K562 (cell line): ENCODE measurements around the gene TGM1. TPM values are rescaled to one million over a fixed set of nuclear protein-coding genes. Genes with fewer than 3 reads are reported as not detected.

Experiments used
- BRCA1 ChIP-seq, 2 experiments: fragments of 450-650 bp in 1 of 2; sonication (generic) in 1 of 2; formaldehyde crosslinking in 1 of 2; IDR thresholded peaks; 2 replicates each; pipeline versions ENCODE4 v1.5.0 to v1.6.1; 2017 to 2020; ENCODE audit warnings: mild to moderate bottlenecking in 1 of 2, missing genetic modification reagents in 1 of 2
- EWSR1 ChIP-seq: fragments of 450-650 bp; IDR thresholded peaks from 2 replicates; pipeline ENCODE4 v1.6.1; 2018; ENCODE audit warnings: borderline replicate concordance, mild to moderate bottlenecking, low read depth, moderate library complexity; ENCODE audit not compliant: partially characterized antibody
- GTF2E2 ChIP-seq: fragments of 200-800 bp; sonication (Bioruptor generic); IDR thresholded peaks from 2 replicates; pipeline ENCODE4 v1.6.1; 2016; ENCODE audit warnings: missing genetic modification characterization, missing compliant biosample characterization
- MEF2D ChIP-seq: conservative IDR thresholded peaks from 2 replicates; pipeline ENCODE4 v1.6.1; 2016; ENCODE audit warnings: low read depth, missing genetic modification characterization, missing compliant biosample characterization
- MTA2 ChIP-seq: fragments of 450-650 bp; IDR thresholded peaks from 2 replicates; pipeline ENCODE4 v1.6.1; 2016; ENCODE audit warnings: low read depth
- POLR2H ChIP-seq: IDR thresholded peaks from 2 replicates; pipeline ENCODE4 v1.6.1; 2016; ENCODE audit warnings: missing genetic modification characterization, low read depth, mild to moderate bottlenecking, control low read depth, missing compliant biosample characterization, moderate library complexity
- PTTG1 ChIP-seq: fragments of 450-650 bp; IDR thresholded peaks from 2 replicates; pipeline ENCODE4 v1.6.1; 2016; ENCODE audit warnings: low read depth, mild to moderate bottlenecking, missing genetic modification characterization, missing compliant biosample characterization
- RBM14 ChIP-seq: fragments of 200-400 bp; formaldehyde crosslinking; IDR thresholded peaks from 2 replicates; pipeline ENCODE4 v1.6.1; 2018; ENCODE audit warnings: low read depth, mild to moderate bottlenecking, low read length, moderate library complexity, borderline replicate concordance; ENCODE audit not compliant: insufficient read depth
- TAF15 ChIP-seq: fragments of 200-400 bp; formaldehyde crosslinking; IDR thresholded peaks from 2 replicates; pipeline ENCODE4 v1.6.1; 2017; ENCODE audit warnings: mild to moderate bottlenecking, low read depth, low read length, moderate library complexity
- TCF7L2 ChIP-seq: fragments of 150-350 bp; IDR thresholded peaks from 2 replicates; pipeline ENCODE4 v1.6.1; 2016; ENCODE audit warnings: low read depth, mild to moderate bottlenecking, low read length, moderate library complexity
- polyA plus RNA-seq, 8 experiments: library from polyadenylated mRNA; depleted of rRNA in 4 of 8; stranded (reverse) in 5 of 8; unstranded in 3 of 8; fragments of >200 nt; fragmentation: Nextera tagmentation in 2 of 8; fragmentation: Illumina TruSeq in 1 of 8; extraction: Ambion mirVana in 2 of 8; extraction: Trizol in 1 of 8; gene quantifications; 2 replicates each; pipeline versions ENCODE4 v1.2.1 to v1.2.3, GENCODE V29; 2011 to 2014; ENCODE audit warnings: inconsistent platforms in 1 of 8, missing spikeins in 1 of 8
- total RNA-seq, 7 experiments: library from RNA; depleted of rRNA in 6 of 7; stranded (reverse); fragments of >200 nt in 6 of 7; fragmentation: Illumina TruSeq in 2 of 7; extraction: Trizol in 2 of 7; gene quantifications; 2 replicates each; pipeline versions ENCODE4 v1.2.1 to v1.2.3, GENCODE V29; 2011 to 2021; ENCODE audit warnings: low replicate concordance in 1 of 7
- TF ChIP-seq, protein P1 (sequence below): fragments of 250-450 bp; sonication (Bioruptor Pico); IDR thresholded peaks from 2 replicates; pipeline ENCODE4 v1.5.0; 2022; ENCODE audit warnings: mild to moderate bottlenecking
- TF ChIP-seq, protein P2 (sequence below): fragments of 450-650 bp; IDR thresholded peaks from 2 replicates; pipeline ENCODE4 v1.6.1; 2017; ENCODE audit warnings: mild to moderate bottlenecking, moderate library complexity
- TF ChIP-seq, protein P3 (sequence below): fragments of 250-450 bp; sonication (Bioruptor Pico); IDR thresholded peaks from 2 replicates; pipeline ENCODE4 v1.8.0; 2022; ENCODE audit warnings: moderate library complexity, mild to moderate bottlenecking, inconsistent platforms
- TF ChIP-seq, protein P4 (sequence below): fragments of 450-650 bp; IDR thresholded peaks from 2 replicates; pipeline ENCODE4 v1.6.1; 2018; ENCODE audit not compliant: partially characterized antibody

Gene TGM1
- total and polyA plus RNA-seq, 9 of the 15 experiments (the other 6 are each of a cell fraction or from before 2014, with no cell fraction given): 0.13 to 4.4 (median 0.88) TPM

DNA sequence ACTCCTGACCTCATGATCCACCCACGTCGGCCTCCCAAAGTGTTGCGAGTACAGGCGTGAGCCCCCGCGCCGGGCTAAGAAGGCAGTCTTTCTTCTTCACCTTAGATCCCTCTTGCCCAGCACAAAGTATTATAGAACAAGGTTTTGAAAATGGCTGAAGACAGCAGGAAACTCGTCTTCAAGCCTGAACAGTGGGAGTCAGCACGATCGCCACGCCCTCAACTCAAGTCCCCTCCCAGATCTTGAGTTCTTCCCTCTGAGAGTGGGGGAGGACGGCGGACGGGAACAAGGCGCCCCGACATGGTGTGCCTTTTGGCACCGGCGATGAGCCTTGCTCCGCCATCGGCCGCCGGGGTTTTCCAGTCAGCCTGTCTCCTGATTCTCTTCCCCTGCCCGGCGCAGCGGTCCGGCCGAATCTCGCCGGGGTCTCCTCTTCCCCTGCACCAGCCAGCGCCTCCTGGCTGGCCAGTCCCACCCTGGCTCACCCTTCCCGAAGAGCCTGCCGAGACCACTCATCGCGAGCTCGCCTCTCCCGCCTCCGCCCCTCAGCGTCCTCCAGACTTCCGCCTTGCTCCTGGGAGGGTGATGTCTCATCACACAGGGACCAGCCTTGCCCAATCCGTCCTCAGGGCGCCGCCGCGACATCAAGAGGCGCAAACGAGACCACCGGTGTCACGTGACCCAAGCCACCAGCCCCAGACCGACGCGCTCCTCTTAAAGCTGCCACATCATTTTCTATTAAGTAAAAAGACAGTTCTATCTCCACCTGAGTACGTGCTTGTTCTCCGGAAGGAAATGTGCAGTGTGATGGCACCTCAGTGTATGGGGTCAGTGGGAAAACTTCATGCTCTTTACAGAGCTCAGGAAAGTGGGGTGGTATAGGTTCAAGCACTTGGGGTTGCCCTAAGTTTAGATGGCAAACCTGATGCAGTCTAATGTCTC, 49.8 kb downstream of the TGM1 start, which contains the start of gene CHMP4A (continued):
- TF ChIP-seq GTF2E2 (tag) (peak; percentile 49; the same call in 1 of the 2 replicates), TCF7L2 (no peak), EWSR1 (no peak), TAF15 (no peak), BRCA1 (IDR thresholded peaks at IDR 0.05) (no peak), BRCA1 (CRISPR knock-in tag; IDR thresholded peaks at IDR 0.05) (0 out of 2 replicates have a peak, but pooled peaks have one; percentile 68), POLR2H (tag) (peak; percentile 87), MEF2D (no peak), PTTG1 (tag) (no peak), MTA2 (no peak), RBM14 (no peak)
- TF ChIP-seq, protein P1, sequence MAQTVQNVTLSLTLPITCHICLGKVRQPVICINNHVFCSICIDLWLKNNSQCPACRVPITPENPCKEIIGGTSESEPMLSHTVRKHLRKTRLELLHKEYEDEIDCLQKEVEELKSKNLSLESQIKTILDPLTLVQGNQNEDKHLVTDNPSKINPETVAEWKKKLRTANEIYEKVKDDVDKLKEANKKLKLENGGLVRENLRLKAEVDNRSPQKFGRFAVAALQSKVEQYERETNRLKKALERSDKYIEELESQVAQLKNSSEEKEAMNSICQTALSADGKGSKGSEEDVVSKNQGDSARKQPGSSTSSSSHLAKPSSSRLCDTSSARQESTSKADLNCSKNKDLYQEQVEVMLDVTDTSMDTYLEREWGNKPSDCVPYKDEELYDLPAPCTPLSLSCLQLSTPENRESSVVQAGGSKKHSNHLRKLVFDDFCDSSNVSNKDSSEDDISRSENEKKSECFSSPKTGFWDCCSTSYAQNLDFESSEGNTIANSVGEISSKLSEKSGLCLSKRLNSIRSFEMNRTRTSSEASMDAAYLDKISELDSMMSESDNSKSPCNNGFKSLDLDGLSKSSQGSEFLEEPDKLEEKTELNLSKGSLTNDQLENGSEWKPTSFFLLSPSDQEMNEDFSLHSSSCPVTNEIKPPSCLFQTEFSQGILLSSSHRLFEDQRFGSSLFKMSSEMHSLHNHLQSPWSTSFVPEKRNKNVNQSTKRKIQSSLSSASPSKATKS (CRISPR knock-in tag): no peak
- TF ChIP-seq, protein P2, sequence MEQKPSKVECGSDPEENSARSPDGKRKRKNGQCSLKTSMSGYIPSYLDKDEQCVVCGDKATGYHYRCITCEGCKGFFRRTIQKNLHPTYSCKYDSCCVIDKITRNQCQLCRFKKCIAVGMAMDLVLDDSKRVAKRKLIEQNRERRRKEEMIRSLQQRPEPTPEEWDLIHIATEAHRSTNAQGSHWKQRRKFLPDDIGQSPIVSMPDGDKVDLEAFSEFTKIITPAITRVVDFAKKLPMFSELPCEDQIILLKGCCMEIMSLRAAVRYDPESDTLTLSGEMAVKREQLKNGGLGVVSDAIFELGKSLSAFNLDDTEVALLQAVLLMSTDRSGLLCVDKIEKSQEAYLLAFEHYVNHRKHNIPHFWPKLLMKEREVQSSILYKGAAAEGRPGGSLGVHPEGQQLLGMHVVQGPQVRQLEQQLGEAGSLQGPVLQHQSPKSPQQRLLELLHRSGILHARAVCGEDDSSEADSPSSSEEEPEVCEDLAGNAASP: no peak
- TF ChIP-seq, protein P3, sequence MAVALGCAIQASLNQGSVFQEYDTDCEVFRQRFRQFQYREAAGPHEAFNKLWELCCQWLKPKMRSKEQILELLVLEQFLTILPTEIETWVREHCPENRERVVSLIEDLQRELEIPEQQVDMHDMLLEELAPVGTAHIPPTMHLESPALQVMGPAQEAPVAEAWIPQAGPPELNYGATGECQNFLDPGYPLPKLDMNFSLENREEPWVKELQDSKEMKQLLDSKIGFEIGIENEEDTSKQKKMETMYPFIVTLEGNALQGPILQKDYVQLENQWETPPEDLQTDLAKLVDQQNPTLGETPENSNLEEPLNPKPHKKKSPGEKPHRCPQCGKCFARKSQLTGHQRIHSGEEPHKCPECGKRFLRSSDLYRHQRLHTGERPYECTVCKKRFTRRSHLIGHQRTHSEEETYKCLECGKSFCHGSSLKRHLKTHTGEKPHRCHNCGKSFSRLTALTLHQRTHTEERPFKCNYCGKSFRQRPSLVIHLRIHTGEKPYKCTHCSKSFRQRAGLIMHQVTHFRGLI (CRISPR knock-in tag): no peak
- TF ChIP-seq, protein P4, sequence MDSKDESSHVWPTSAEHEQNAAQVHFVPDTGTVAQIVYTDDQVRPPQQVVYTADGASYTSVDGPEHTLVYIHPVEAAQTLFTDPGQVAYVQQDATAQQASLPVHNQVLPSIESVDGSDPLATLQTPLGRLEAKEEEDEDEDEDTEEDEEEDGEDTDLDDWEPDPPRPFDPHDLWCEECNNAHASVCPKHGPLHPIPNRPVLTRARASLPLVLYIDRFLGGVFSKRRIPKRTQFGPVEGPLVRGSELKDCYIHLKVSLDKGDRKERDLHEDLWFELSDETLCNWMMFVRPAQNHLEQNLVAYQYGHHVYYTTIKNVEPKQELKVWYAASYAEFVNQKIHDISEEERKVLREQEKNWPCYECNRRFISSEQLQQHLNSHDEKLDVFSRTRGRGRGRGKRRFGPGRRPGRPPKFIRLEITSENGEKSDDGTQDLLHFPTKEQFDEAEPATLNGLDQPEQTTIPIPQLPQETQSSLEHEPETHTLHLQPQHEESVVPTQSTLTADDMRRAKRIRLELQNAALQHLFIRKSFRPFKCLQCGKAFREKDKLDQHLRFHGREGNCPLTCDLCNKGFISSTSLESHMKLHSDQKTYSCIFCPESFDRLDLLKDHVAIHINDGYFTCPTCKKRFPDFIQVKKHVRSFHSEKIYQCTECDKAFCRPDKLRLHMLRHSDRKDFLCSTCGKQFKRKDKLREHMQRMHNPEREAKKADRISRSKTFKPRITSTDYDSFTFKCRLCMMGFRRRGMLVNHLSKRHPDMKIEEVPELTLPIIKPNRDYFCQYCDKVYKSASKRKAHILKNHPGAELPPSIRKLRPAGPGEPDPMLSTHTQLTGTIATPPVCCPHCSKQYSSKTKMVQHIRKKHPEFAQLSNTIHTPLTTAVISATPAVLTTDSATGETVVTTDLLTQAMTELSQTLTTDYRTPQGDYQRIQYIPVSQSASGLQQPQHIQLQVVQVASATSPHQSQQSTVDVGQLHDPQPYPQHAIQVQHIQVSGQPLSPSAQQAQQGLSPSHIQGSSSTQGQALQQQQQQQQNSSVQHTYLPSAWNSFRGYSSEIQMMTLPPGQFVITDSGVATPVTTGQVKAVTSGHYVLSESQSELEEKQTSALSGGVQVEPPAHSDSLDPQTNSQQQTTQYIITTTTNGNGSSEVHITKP: peak; percentile 91
